AG10803 (cell line): ENCODE data around the gene RBM39.
"Not testable (repeated sequence)": the region's sequence is repeated elsewhere in the genome, so short reads cannot be mapped to it uniquely, and the experiment has no call there.

ENCODE experiments used
- DNase-seq: peaks from one replicate; pipeline ENCODE4 v3.0.0; 2010; ENCODE audit warnings: low read depth
- H3K4me3 ChIP-seq: 2 replicates; pipeline ENCODE4 v1.5.1; 2011; ENCODE audit warnings: mild to moderate bottlenecking, low read length, control low read depth
- CTCF ChIP-seq: conservative IDR thresholded peaks from 2 replicates; pipeline ENCODE4 v1.5.1; 2011; ENCODE audit warnings: mild to moderate bottlenecking, low read length, control low read depth, inconsistent platforms

RBM39 gene

GRCh38 chr20:35714127-35714526 lies 27.9 kb downstream of the RBM39 start:
- DNase-seq, result no peak
- no peak for TF ChIP-seq CTCF
- H3K4me3 ChIP-seq, result no peak overlapping the region

DNA sequence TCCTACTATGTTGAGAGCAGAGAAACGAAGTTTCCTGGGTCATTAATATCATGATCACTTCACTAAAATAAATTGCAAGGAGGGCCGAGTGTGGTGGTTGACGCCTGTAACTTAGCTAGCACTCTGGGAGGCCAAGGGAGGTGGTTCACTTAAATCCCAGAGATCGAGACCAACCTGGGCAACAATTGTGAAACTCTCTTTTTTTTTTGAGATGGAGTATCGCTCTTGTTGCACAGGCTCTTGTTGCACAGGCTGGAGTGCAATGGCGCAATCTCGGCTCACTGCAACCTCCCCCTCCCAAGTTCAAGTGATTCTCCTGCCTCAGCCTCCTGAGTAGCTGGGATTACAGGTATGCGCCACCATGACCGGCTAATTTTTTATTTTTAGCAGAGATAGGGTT lies 28.9 kb downstream of the RBM39 start:
- not testable (repeated sequence) for DNase-seq, H3K4me3 ChIP-seq

DNA sequence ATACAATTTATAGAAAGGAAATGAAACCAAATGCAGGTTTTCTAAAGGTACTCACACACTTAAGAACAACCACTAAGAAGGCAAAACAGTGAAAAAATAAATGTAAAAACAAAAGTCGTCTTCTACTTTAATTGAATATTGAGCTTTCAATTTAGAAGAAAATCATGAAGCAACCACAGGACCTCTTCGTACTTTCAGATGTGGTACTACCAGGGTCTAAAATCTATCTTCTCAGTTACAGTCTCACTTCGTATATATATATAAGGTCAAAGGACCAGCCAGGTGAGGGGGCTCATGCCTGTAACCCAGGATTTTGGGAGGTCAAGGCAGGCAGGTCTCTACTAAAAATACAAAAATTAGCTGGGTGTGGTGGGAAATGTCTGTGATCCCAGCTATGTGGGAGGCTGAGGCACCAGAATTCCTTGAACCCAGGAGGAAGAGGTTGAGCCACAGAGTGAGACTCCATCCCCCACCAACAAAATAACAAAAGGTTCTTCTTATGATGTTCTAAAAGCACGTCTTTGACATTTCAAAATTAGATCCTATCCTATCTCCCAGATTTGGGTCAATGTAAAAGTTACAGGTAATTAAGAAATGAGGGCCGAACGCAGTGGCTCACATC lies 30.4 kb downstream of the RBM39 start:
- TF ChIP-seq CTCF, result no peak
- no peak overlapping the region for H3K4me3 ChIP-seq
- no peak for DNase-seq

DNA sequence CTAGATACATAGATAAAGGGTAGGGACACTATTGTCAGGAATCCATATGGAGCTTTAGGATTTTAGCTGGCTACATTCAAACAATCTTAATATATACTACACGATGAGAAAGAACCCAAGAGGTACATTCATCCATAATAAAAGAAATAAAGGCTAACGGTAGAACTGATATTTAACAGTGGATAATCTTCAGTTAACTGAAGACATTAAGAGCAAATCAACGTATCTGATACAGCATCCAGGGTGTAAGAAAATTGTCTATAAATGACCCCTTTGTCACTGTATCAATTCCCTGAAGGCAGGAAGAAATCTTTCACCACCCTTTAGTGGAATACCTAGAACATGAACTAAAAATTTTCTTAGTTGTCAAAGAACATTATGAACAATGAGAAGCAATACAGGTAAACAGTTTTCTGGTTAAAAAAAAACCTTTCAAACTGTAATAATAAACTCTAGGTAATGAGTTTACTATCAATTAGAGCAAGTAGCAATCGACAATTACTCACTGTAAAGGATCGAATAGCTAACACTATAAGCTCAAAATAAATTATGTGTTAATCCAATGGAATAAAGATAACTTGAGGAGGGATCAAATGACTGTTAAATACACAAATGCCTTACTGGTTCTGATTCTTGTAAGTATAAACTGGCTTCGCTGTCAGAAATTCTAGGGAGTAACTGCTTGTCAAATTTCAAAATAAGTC lies 31.0 kb downstream of the RBM39 start:
- no peak overlapping the region for H3K4me3 ChIP-seq
- TF ChIP-seq CTCF, result no peak
- DNase-seq, result no peak

- no peak for DNase-seq
- no peak for TF ChIP-seq CTCF
- no peak overlapping the region for H3K4me3 ChIP-seq
These were observed 32.0 kb downstream of the RBM39 start for GRCh38 chr20:35710039-35710438.

GRCh38 chr20:35709259-35709658 lies 32.8 kb downstream of the RBM39 start:
- H3K4me3 ChIP-seq, result no peak overlapping the region
- DNase-seq, result no peak
- no peak for TF ChIP-seq CTCF

DNA sequence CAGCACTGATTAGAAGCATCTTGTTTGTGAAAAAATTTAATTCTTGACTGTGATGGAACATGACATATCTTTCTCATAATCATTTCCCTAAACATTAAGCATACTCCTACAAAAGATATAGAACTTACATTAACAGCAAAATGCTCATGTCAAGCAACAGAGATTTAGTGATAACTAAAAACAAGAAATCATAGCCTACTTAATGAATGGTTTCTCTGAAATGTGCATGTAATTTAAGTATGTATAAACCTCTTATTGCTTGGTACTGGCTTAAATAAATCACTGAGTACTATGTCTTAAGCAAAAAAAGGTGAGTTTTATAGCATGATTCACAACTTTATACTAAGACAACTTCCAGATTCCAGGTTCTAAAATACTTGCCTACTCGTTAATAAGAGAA lies 33.6 kb downstream of the RBM39 start:
- no peak for TF ChIP-seq CTCF
- DNase-seq, result no peak
- H3K4me3 ChIP-seq, result no peak overlapping the region

GRCh38 chr20:35706591-35707529 lies 35.2 kb downstream of the RBM39 start:
- not testable (repeated sequence) for DNase-seq, H3K4me3 ChIP-seq

DNA sequence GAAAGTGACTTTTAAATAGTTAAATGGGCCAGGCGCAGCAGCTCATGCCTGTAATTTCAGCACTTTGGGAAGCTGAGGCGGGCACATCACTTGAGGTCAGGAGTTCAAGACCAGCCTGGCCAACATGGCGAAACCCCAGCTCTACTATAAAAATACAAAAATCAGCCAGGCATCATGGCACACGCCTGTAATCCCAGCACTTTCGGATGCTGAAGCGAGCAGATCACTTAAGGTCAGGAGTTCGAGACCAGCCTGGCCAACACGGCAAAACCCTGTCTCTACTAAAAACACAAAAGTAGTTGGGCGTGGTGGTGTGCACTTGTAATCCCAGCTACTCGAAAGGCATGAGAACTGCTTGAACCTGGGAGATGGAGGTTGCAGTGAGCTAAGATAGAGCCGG lies 36.2 kb downstream of the RBM39 start:
- not testable (repeated sequence) for H3K4me3 ChIP-seq, DNase-seq
